Melanocyte of skin (primary cell): ENCODE data around the gene ADCY9. TPM values are rescaled to one million over a fixed set of nuclear protein-coding genes. Genes with fewer than 3 reads are reported as not detected.

ENCODE experiments used
- small RNA-seq, 2 donors: library from RNA; depleted of rRNA; stranded (forward); fragments of <200 nt; gene quantifications; one replicate each; pipeline ENCODE3, GENCODE V24; 2012
- total RNA-seq, 2 donors: library from RNA; depleted of rRNA; stranded (reverse); fragments of >200 nt; gene quantifications; 2 replicates each; pipeline ENCODE4 v1.2.3, GENCODE V29; 2012

ADCY9 gene
- 10 to 100 TPM; 21.3 to 30.6 TPM for total RNA-seq

DNA sequence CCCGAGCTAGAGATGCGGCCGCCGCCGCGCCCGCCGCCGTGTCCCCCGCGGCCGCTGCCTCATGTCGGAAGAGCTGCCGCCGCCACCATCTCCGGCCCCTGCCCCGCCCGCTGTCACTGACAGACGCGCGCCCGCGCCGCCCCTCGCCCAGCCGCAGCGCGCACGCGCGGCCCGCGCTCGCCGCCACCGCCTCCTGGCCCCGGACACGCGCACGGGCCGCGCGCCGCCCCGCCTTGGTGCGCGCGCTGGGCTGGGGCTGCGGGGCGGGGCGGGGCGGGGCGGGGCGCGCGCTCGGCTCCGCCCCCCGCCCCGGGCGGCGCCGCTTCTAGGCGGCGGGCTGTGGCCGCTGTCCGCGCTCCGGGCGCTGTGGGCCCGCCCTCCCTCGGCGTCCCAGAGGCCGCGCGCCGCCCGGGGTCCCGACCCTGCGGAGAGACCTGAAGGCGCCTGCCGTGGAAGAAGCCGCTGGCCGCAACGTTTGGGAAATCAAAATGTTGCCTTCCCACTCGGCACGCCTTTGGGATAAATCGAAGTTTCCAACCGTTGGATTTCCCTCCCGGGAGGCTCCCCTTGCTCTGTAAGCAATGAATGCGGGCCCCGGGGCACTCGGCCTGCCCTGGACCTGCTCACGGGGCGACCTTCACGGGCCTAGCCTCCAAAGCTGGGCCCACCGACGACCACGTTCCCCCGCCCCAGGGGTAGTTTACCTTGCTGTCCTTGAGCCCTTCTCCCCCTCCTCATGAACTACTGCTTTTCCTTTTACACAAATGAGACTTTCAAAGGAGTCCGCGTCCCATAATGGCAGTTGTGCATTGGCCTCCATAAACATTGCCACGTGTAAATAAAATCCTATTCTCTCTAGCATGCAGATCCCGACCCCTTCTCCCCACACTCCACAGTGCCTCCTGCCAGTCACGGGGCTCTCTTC is at the start of gene ADCY9:
Gene ADCY9, minus strand, starts transcription at position 118 of the 925 bp plus-strand sequence. CDS start 1,000 bp downstream, outside the sequence.

Small RNA genes within 50 kb of the gene (small RNA-seq; reads per million reads assigned to genes)
- 0 reads per million in 2 donors for gene AC009171.1

Other genes starting within 250 kb of the ADCY9 start
- gene CREBBP, start 235.7 kb downstream of the ADCY9 start, total RNA-seq: 10 to 100 TPM; 15.8 to 20.3 TPM
- gene SRL, start 125.6 kb upstream of the ADCY9 start, total RNA-seq: not detected
- gene TFAP4, start 156.6 kb upstream of the ADCY9 start, total RNA-seq: 10 to 100 TPM in 1 of 2 donors, 1 to 10 TPM in 1; 5.9 to 16.7 TPM
- under 1 TPM; 0.33 to 0.34 TPM for gene GLIS2, start 199.6 kb upstream of the ADCY9 start, total RNA-seq
- gene PAM16, start 234.9 kb upstream of the ADCY9 start, total RNA-seq: 10 to 100 TPM; 31.7 to 43.0 TPM